Fibroblast of gingiva (primary cell): ENCODE data around the gene TMEM60.
A peak's percentile ranks its signal among the peaks of the same experiment; 100 is the strongest.

Experiments
- DNase-seq: peaks from one replicate; pipeline ENCODE4 v3.0.0-alpha.2; 2011; ENCODE audit warnings: low read depth

TMEM60 gene

GRCh38 chr7:77770316-77770715, 27.9 kb downstream of the TMEM60 start:
- no peak for DNase-seq

GRCh38 chr7:77766801-77767605, 31.2 kb downstream of the TMEM60 start:
- no peak for DNase-seq

- DNase-seq = no peak
Measured at GRCh38 chr7:77765906-77766800, 32.1 kb downstream of the TMEM60 start.

GRCh38 chr7:77765481-77765880, 32.8 kb downstream of the TMEM60 start:
- DNase-seq = no peak

- DNase-seq = no peak
Measured at GRCh38 chr7:77760809-77761453, 37.3 kb downstream of the TMEM60 start.

GRCh38 chr7:77759294-77759889, 38.8 kb downstream of the TMEM60 start:
- DNase-seq = peak; percentile 61

- DNase-seq = no peak
Measured at GRCh38 chr7:77757589-77757988, 40.6 kb downstream of the TMEM60 start.

- no peak for DNase-seq
Measured at GRCh38 chr7:77753173-77753572, 45.1 kb downstream of the TMEM60 start.

- no peak for DNase-seq
Measured at GRCh38 chr7:77752016-77752415, 46.2 kb downstream of the TMEM60 start.

- no peak for DNase-seq
Measured at GRCh38 chr7:77747718-77748117, 50.5 kb downstream of the TMEM60 start.

GRCh38 chr7:77747178-77747577, 51.1 kb downstream of the TMEM60 start:
- no peak for DNase-seq

GRCh38 chr7:77746824-77747165, 51.4 kb downstream of the TMEM60 start:
- DNase-seq = no peak

GRCh38 chr7:77746164-77746823, 51.9 kb downstream of the TMEM60 start:
- DNase-seq = no peak

GRCh38 chr7:77745746-77746145, 52.5 kb downstream of the TMEM60 start:
- DNase-seq = no peak
